Erythroblast (primary cell): Measurements from ENCODE around the gene TAB3.

Source experiments
- GATA1 ChIP-seq: IDR thresholded peaks from 2 replicates; pipeline ENCODE4 v1.6.1; 2011; ENCODE audit warnings: low read depth, mild to moderate bottlenecking, control low read depth, low read length, moderate library complexity
- POLR2A ChIP-seq: IDR thresholded peaks from 2 replicates; pipeline ENCODE4 v1.6.1; 2011; ENCODE audit warnings: mild to moderate bottlenecking, low read length

GRCh38 chrX:30887721-30888120 lies 1.3 kb downstream of the TAB3 start:
- peak; percentile 9 for TF ChIP-seq POLR2A
- TF ChIP-seq GATA1, result no peak
